Activated CD4-positive, alpha-beta T cell treated with anti-CD3 and anti-CD28 coated beads, Interleukin-2, amount 50 U/mL, for 1 hour (primary cell): ENCODE measurements around the gene PIMREG.

Experiments used
- DNase-seq: peaks from one replicate; pipeline ENCODE4 v3.0.0-alpha.2; 2020

Gene PIMREG

GRCh38 chr17:6439951-6440350 lies 4.3 kb upstream of the PIMREG start:
- no peak for DNase-seq

GRCh38 chr17:6442775-6443174 lies 1.5 kb upstream of the PIMREG start:
- DNase-seq, result no peak

- DNase-seq, result no peak
These were observed 498 bp downstream of the PIMREG start for GRCh38 chr17:6444571-6445335.

GRCh38 chr17:6446516-6447100 lies 2.4 kb downstream of the PIMREG start:
- no peak for DNase-seq

GRCh38 chr17:6448473-6448872 lies 4.2 kb downstream of the PIMREG start:
- no peak for DNase-seq

- DNase-seq, result no peak
These were observed 5.1 kb downstream of the PIMREG start for GRCh38 chr17:6449307-6449706.

- DNase-seq, result no peak
These were observed 6.9 kb downstream of the PIMREG start for GRCh38 chr17:6450926-6451832.

- no peak for DNase-seq
These were observed 8.4 kb downstream of the PIMREG start for GRCh38 chr17:6452471-6453266.

- no peak for DNase-seq
These were observed 9.2 kb downstream of the PIMREG start for GRCh38 chr17:6453279-6454024.

GRCh38 chr17:6454495-6455320 lies 10.5 kb downstream of the PIMREG start:
- no peak for DNase-seq

GRCh38 chr17:6455321-6455705 lies 11.1 kb downstream of the PIMREG start:
- DNase-seq, result peak; percentile 37

GRCh38 chr17:6456321-6456720 lies 12.1 kb downstream of the PIMREG start:
- DNase-seq, result no peak

GRCh38 chr17:6456914-6457687 lies 12.8 kb downstream of the PIMREG start:
- no peak for DNase-seq

- DNase-seq, result no peak
These were observed 13.6 kb downstream of the PIMREG start for GRCh38 chr17:6457688-6458459.

GRCh38 chr17:6458460-6458950 lies 14.2 kb downstream of the PIMREG start:
- no peak for DNase-seq

- no peak for DNase-seq
These were observed 16.4 kb downstream of the PIMREG start for GRCh38 chr17:6460531-6461161.

- no peak for DNase-seq
These were observed 17.0 kb downstream of the PIMREG start for GRCh38 chr17:6461246-6461645.

GRCh38 chr17:6461792-6462524 lies 17.7 kb downstream of the PIMREG start:
- no peak for DNase-seq
